ENCODE data around the gene KIAA0513.

KIAA0513 gene

DNA sequence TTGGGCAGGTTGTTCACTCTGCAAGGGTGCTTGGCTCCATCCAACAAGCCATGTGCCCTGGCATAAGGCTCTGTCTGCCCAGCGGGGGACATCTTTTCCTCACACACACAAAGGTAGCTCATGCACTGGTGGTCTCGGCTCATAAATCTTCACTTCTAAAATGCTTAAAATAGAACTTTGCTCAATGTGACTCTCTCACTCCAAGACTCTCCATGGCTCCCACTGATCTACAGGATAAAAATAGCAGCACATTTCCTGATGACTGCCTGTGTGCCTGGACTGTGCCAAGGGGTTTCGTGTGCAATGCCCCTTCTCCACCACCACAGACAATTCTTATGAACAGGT lies 99.8 kb downstream of the KIAA0513 start:
- H3K4me3 ChIP-seq (replicated peaks; ENCODE audit: insufficient read depth, low read length), result no peak overlapping the region
- DNase-seq (ENCODE audit: low read depth in 1 of 2, low spot score in 1 of 2), result no peak
- peaks cover 10% of the 10 kb centered on the region for H3K27me3 ChIP-seq (ENCODE audit: insufficient read depth, poor library complexity, severe bottlenecking)
- H3K27ac ChIP-seq (replicated peaks), result no peak overlapping the region
- TF ChIP-seq SPI1 (IDR thresholded peaks at IDR 0.05; ENCODE audit: borderline replicate concordance, low read depth), result no peak

DNA sequence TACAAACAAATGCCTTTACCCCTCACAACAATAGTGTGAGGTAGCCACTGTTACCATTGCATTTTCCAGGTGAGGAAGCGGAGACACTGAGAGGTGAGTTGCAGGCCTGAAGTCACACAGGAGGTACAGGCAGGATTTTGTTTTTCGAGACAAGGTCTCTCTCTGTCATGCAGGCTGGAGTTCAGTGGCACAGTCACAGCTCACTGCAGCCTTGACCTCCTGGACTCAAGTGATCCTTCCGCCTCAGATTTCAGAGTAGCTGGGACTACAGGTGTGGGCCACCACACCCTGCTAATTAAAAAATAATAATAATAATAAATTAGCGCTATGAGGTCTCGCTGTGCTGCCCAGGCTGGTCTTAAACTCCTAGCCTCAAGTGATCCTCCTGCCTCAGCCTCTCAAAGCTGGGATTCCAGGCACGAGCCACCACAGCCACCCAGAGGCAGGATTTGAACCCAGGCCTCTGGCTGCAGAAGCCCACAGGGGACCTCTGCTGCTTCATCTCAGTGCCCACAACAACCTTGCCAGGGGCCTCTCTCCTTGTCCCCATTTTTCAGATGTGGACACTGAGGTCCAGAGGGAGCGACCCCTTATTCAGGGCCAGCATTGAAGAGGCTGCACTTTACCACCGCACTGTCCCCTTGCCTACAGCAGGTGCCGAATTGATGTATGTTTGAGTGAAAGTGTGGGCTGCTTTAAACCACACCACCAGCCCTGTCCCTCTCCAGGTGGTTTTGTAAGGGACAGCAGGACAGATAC lies 100.7 kb downstream of the KIAA0513 start:
- no peak for TF ChIP-seq SPI1 (IDR thresholded peaks at IDR 0.05; ENCODE audit: borderline replicate concordance, low read depth)
- TF ChIP-seq POLR2AphosphoS5 (IDR thresholded peaks at IDR 0.05; ENCODE audit: low read depth), result no peak
- TF ChIP-seq, protein P1, sequence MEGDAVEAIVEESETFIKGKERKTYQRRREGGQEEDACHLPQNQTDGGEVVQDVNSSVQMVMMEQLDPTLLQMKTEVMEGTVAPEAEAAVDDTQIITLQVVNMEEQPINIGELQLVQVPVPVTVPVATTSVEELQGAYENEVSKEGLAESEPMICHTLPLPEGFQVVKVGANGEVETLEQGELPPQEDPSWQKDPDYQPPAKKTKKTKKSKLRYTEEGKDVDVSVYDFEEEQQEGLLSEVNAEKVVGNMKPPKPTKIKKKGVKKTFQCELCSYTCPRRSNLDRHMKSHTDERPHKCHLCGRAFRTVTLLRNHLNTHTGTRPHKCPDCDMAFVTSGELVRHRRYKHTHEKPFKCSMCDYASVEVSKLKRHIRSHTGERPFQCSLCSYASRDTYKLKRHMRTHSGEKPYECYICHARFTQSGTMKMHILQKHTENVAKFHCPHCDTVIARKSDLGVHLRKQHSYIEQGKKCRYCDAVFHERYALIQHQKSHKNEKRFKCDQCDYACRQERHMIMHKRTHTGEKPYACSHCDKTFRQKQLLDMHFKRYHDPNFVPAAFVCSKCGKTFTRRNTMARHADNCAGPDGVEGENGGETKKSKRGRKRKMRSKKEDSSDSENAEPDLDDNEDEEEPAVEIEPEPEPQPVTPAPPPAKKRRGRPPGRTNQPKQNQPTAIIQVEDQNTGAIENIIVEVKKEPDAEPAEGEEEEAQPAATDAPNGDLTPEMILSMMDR (IDR thresholded peaks at IDR 0.05; ENCODE audit: insufficient read depth, low read length), result no peak
- no peak for TF ChIP-seq REST (IDR thresholded peaks at IDR 0.05; ENCODE audit: insufficient replicate concordance, low read depth)
- Histone ChIP-seq H3K27ac (replicated peaks) (no peak overlapping the region), H3K27me3 (ENCODE audit: insufficient read depth, poor library complexity, severe bottlenecking) (peaks cover 10% of the 10 kb centered on the region), H3K4me3 (replicated peaks; ENCODE audit: insufficient read depth, low read length) (no peak overlapping the region)
- DNase-seq (ENCODE audit: low read depth in 1 of 2, low spot score in 1 of 2), result no peak

- Histone ChIP-seq H3K4me3 (replicated peaks; ENCODE audit: insufficient read depth, low read length) (no peak overlapping the region), H3K27me3 (ENCODE audit: insufficient read depth, poor library complexity, severe bottlenecking) (peaks cover 17% of the 10 kb centered on the region), H3K27ac (replicated peaks) (no peak overlapping the region)
- TF ChIP-seq REST (IDR thresholded peaks at IDR 0.05; ENCODE audit: insufficient replicate concordance, low read depth), result no peak
- TF ChIP-seq GABPA (IDR thresholded peaks at IDR 0.05; ENCODE audit: low read depth), result no peak
- TF ChIP-seq SPI1 (IDR thresholded peaks at IDR 0.05; ENCODE audit: borderline replicate concordance, low read depth), result no peak
- TF ChIP-seq POLR2AphosphoS5 (IDR thresholded peaks at IDR 0.05; ENCODE audit: low read depth), result no peak
- TF ChIP-seq, protein P1 (IDR thresholded peaks at IDR 0.05; ENCODE audit: insufficient read depth, low read length), result no peak
- DNase-seq (ENCODE audit: low read depth in 1 of 2, low spot score in 1 of 2), result no peak
These were observed 102.5 kb downstream of the KIAA0513 start for GRCh38 chr16:85129876-85130704.

GRCh38 chr16:85130705-85131028 lies 103.1 kb downstream of the KIAA0513 start:
- TF ChIP-seq REST (IDR thresholded peaks at IDR 0.05; ENCODE audit: insufficient replicate concordance, low read depth) (no peak), POLR2AphosphoS5 (IDR thresholded peaks at IDR 0.05; ENCODE audit: low read depth) (no peak), SPI1 (IDR thresholded peaks at IDR 0.05; ENCODE audit: borderline replicate concordance, low read depth) (no peak), GABPA (IDR thresholded peaks at IDR 0.05; ENCODE audit: low read depth) (no peak)
- TF ChIP-seq, protein P1 (IDR thresholded peaks at IDR 0.05; ENCODE audit: insufficient read depth, low read length), result no peak
- Histone ChIP-seq H3K4me3 (replicated peaks; ENCODE audit: insufficient read depth, low read length) (no peak overlapping the region), H3K27me3 (ENCODE audit: insufficient read depth, poor library complexity, severe bottlenecking) (peaks cover 17% of the 10 kb centered on the region), H3K27ac (replicated peaks) (no peak overlapping the region)
- DNase-seq (ENCODE audit: low read depth in 1 of 2, low spot score in 1 of 2), result no peak
